Activated naive CD8-positive, alpha-beta T cell (primary cell): Measurements from ENCODE around the gene PICALM.
"Not testable (repeated sequence)": the region's sequence is repeated elsewhere in the genome, so short reads cannot be mapped to it uniquely, and the experiment has no call there.

Experiments used
- H3K27ac Mint-ChIP-seq: one replicate; pipeline ENCODE4 v1.8.0; 2021; ENCODE audit warnings: mixed read lengths
- H3K27me3 Mint-ChIP-seq: one replicate; pipeline ENCODE4 v1.8.0; 2021; ENCODE audit warnings: mixed read lengths
- H3K36me3 Mint-ChIP-seq: one replicate; pipeline ENCODE4 v1.8.0; 2021; ENCODE audit warnings: mixed read lengths
- H3K4me1 Mint-ChIP-seq: one replicate; pipeline ENCODE4 v1.8.0; 2021; ENCODE audit warnings: low read depth, mixed read lengths
- H3K4me3 Mint-ChIP-seq: one replicate; pipeline ENCODE4 v1.8.0; 2021; ENCODE audit warnings: mild to moderate bottlenecking, mixed read lengths
- H3K9me3 Mint-ChIP-seq: one replicate; pipeline ENCODE4 v1.8.0; 2021; ENCODE audit warnings: low read depth, mixed read lengths

PICALM gene

GRCh38 chr11:86099874-86100273 lies 31.0 kb upstream of the PICALM start:
- no peaks in the 10 kb centered on the region for H3K36me3 Mint-ChIP-seq
- H3K27ac Mint-ChIP-seq: no peak overlapping the region
- H3K4me1 Mint-ChIP-seq: no peaks in the 10 kb centered on the region
- no peaks in the 10 kb centered on the region for H3K9me3 Mint-ChIP-seq
- H3K27me3 Mint-ChIP-seq: peaks cover 3% of the 10 kb centered on the region
- no peak overlapping the region for H3K4me3 Mint-ChIP-seq

GRCh38 chr11:86097980-86098379 lies 29.1 kb upstream of the PICALM start:
- Mint-ChIP-seq H3K36me3 (no peaks in the 10 kb centered on the region), H3K4me3 (no peak overlapping the region), H3K27ac (no peak overlapping the region), H3K9me3 (no peaks in the 10 kb centered on the region), H3K4me1 (no peaks in the 10 kb centered on the region), H3K27me3 (peaks cover 3% of the 10 kb centered on the region)

- Mint-ChIP-seq H3K4me1 (no peaks in the 10 kb centered on the region), H3K9me3 (no peaks in the 10 kb centered on the region), H3K36me3 (peaks cover 3% of the 10 kb centered on the region), H3K4me3 (no peak overlapping the region), H3K27me3 (peaks cover 3% of the 10 kb centered on the region), H3K27ac (no peak overlapping the region)
These were observed 22.7 kb upstream of the PICALM start for GRCh38 chr11:86091566-86091965.

GRCh38 chr11:86091086-86091485 lies 22.2 kb upstream of the PICALM start:
- peaks cover 3% of the 10 kb centered on the region for H3K27me3 Mint-ChIP-seq
- no peaks in the 10 kb centered on the region for H3K4me1 Mint-ChIP-seq
- H3K36me3 Mint-ChIP-seq: peaks cover 3% of the 10 kb centered on the region
- H3K9me3 Mint-ChIP-seq: no peaks in the 10 kb centered on the region
- no peak overlapping the region for H3K4me3 Mint-ChIP-seq
- no peak overlapping the region for H3K27ac Mint-ChIP-seq

DNA sequence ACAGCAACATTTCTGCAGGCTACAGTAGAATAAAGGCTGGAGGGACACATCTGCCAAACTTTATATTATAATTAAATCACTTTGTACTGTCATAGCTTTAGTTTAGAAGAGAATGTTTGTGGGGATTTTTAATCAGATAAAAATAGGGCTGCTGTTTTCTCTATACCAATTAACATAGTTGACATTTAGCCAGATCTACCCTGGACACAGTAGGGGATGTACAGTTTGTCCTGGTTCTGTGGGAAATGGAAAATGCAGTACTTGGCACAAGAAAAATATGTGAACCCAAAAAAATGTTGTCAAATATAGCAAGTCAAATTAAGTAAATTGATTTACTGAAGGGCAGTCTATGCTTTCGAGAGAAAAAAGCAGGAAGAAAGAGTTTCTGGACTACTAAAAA lies 20.8 kb upstream of the PICALM start:
- H3K36me3 Mint-ChIP-seq: peaks cover 3% of the 10 kb centered on the region
- H3K27ac Mint-ChIP-seq: no peak overlapping the region
- no peaks in the 10 kb centered on the region for H3K4me1 Mint-ChIP-seq
- H3K4me3 Mint-ChIP-seq: no peak overlapping the region
- H3K9me3 Mint-ChIP-seq: no peaks in the 10 kb centered on the region
- H3K27me3 Mint-ChIP-seq: peaks cover 3% of the 10 kb centered on the region

DNA sequence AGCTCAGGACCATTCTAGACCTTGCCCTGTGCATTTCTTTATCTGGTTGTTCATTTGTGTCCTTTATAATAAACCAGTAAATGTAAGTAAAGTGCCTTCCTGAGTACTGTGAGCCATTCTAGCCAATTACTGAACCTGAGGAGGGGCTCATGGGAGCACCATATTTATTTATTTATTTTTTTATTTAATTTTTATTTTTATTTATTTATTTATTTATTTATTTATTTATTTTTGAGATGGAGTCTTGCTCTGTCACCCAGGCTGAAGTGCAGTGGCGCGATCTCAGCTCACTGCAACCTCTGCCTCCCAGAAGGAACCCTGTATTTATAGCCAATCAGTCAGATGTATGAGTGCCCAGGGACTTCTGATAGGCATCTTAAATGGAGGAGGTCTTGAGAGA lies 18.8 kb upstream of the PICALM start:
- not testable (repeated sequence) for H3K27me3 Mint-ChIP-seq, H3K4me3 Mint-ChIP-seq, H3K9me3 Mint-ChIP-seq, H3K27ac Mint-ChIP-seq, H3K36me3 Mint-ChIP-seq, H3K4me1 Mint-ChIP-seq

- Mint-ChIP-seq H3K27me3 (peaks cover 3% of the 10 kb centered on the region), H3K27ac (no peak overlapping the region), H3K9me3 (no peaks in the 10 kb centered on the region), H3K36me3 (peaks cover 3% of the 10 kb centered on the region), H3K4me3 (no peak overlapping the region), H3K4me1 (no peaks in the 10 kb centered on the region)
These were observed 18.4 kb upstream of the PICALM start for GRCh38 chr11:86087256-86087655.

DNA sequence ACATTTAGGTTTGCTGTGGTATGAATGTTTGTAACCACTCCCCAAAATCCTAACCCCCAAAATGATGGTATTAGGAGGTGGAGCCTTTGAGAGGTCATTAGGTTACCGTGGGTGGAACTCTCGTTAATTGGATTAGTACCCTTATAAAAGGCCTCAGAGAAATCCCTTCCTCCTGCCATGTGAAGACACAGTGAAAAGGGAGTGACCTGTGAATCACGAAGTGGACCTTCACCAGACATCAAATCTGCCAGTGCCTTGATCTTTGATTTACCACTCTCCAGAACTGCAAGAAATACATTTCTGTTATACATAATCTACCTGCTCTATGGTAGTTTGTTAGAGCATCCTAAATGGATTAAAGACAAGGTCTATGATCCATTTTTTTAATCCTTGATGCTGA lies 12.6 kb upstream of the PICALM start:
- H3K36me3 Mint-ChIP-seq: no peaks in the 10 kb centered on the region
- H3K27me3 Mint-ChIP-seq: no peaks in the 10 kb centered on the region
- no peaks in the 10 kb centered on the region for H3K9me3 Mint-ChIP-seq
- no peak overlapping the region for H3K27ac Mint-ChIP-seq
- H3K4me1 Mint-ChIP-seq: no peaks in the 10 kb centered on the region
- no peak overlapping the region for H3K4me3 Mint-ChIP-seq

DNA sequence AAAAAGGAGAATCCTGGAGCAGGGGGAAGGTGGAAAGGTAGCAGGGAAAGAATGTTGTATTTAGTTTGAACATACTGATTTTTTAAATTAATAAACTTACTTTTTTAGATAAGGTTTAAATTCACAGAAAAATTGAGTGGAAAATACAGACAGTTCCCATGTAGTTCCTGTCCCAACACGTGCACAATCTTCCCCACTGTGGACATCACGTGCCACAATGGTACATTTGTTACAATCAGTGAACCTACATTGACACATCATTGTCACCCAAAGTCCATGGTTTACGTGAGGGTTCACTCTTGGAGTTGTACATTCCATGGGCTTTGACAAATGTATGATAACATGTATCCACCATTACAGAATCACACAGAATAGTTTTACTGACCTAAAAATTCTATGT lies 10.5 kb upstream of the PICALM start:
- H3K36me3 Mint-ChIP-seq: no peaks in the 10 kb centered on the region
- no peaks in the 10 kb centered on the region for H3K9me3 Mint-ChIP-seq
- no peak overlapping the region for H3K4me3 Mint-ChIP-seq
- H3K27ac Mint-ChIP-seq: no peak overlapping the region
- H3K27me3 Mint-ChIP-seq: no peaks in the 10 kb centered on the region
- H3K4me1 Mint-ChIP-seq: no peaks in the 10 kb centered on the region

- Mint-ChIP-seq H3K4me3 (no peak overlapping the region), H3K27ac (no peak overlapping the region), H3K4me1 (peaks cover 12% of the 10 kb centered on the region)
These were observed 5.1 kb upstream of the PICALM start for GRCh38 chr11:86073948-86074347.

GRCh38 chr11:86072211-86072610 lies 3.3 kb upstream of the PICALM start:
- Mint-ChIP-seq H3K36me3 (no peaks in the 10 kb centered on the region), H3K4me3 (no peak overlapping the region), H3K27ac (no peak overlapping the region), H3K4me1 (peaks cover 12% of the 10 kb centered on the region), H3K27me3 (no peaks in the 10 kb centered on the region), H3K9me3 (no peaks in the 10 kb centered on the region)

More at GRCh38 chr11:86073948-86074347, 5.1 kb upstream of the PICALM start:
- no peaks in the 10 kb centered on the region for H3K9me3 Mint-ChIP-seq
- H3K27me3 Mint-ChIP-seq: no peaks in the 10 kb centered on the region
- no peaks in the 10 kb centered on the region for H3K36me3 Mint-ChIP-seq

- H3K27ac Mint-ChIP-seq: peak overlapping the region; percentile 90
- H3K9me3 Mint-ChIP-seq: no peaks in the 10 kb centered on the region
- peaks cover 27% of the 10 kb centered on the region for H3K4me1 Mint-ChIP-seq
- no peaks in the 10 kb centered on the region for H3K27me3 Mint-ChIP-seq
- peak overlapping the region; percentile 96 for H3K4me3 Mint-ChIP-seq
- H3K36me3 Mint-ChIP-seq: no peaks in the 10 kb centered on the region
These were observed 1.5 kb upstream of the PICALM start for GRCh38 chr11:86070142-86071056.

DNA sequence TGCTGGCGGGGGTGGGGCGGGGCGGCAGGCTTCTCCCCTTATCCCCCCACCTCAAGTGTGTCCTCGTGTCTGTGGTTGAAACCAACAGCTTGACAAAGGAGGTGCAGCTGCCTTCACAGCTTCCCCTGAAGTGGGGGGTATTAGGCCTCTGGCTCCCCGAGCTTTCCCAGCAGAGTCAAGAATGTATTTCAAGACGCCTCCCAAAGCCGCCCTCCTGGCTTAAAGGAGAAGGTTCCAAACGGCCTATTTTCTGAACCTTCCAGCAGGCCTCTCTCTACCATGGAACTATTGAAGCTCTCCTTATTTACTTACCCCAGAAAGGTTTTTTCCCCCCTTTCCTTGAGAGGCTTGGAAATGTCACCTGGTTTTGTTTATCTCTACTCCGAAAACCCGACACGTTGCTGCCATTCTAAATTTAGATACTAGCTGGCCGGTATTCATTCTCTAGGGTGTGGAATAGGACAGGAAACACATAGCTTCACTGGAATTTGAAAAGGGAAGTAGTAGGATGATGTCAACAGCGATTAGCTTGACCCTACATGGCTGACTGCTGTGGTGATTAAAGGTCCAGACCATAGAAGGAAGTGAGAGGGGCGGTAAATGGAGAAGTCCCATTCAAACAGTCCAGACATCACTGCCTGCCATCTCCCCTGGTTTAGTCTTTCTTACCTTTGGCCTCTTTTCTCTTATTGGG lies 671 bp upstream of the PICALM start:
- Mint-ChIP-seq H3K27ac (peak overlapping the region; percentile 90), H3K27me3 (no peaks in the 10 kb centered on the region), H3K9me3 (no peaks in the 10 kb centered on the region), H3K4me3 (peak overlapping the region; percentile 96), H3K36me3 (no peaks in the 10 kb centered on the region), H3K4me1 (peaks cover 32% of the 10 kb centered on the region)

- Mint-ChIP-seq H3K4me3 (peak overlapping the region; percentile 96), H3K9me3 (no peaks in the 10 kb centered on the region), H3K27me3 (no peaks in the 10 kb centered on the region), H3K27ac (peak overlapping the region; percentile 99), H3K36me3 (no peaks in the 10 kb centered on the region), H3K4me1 (peaks cover 44% of the 10 kb centered on the region)
These were observed 579 bp downstream of the PICALM start for GRCh38 chr11:86068138-86068871.

DNA sequence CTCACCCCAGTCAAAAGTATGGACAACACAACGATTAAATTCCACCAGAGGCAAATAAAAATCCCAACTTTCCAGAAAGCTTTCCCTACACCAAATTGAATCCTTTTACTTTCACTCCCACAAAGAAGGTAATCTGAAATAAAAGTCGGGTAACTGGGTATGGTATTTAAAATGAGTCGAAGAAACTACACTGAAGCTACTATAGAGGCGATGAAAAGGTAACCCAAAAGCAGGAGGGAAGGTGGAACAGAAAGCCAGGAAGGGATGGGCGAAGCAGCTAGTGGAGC lies 1.1 kb downstream of the PICALM start:
- Mint-ChIP-seq H3K4me1 (peaks cover 48% of the 10 kb centered on the region), H3K9me3 (no peaks in the 10 kb centered on the region)

More for the DNA sequence above, 1.1 kb downstream of the PICALM start:
- H3K27me3 Mint-ChIP-seq: no peaks in the 10 kb centered on the region
- H3K4me3 Mint-ChIP-seq: peak overlapping the region; percentile 96
- H3K27ac Mint-ChIP-seq: peak overlapping the region; percentile 99
- H3K36me3 Mint-ChIP-seq: no peaks in the 10 kb centered on the region
